Activated T-cell treated with anti-CD3 and anti-CD28 coated beads for 1 hour (primary cell): ENCODE results near the gene FGD1.

Source experiments
- DNase-seq: peaks from one replicate; pipeline ENCODE4 v3.0.0-alpha.2; 2020; ENCODE audit warnings: low read depth

Gene FGD1

GRCh38 chrX:54470054-54470760 is 25.8 kb downstream of the FGD1 start:
- no peak for DNase-seq

DNA sequence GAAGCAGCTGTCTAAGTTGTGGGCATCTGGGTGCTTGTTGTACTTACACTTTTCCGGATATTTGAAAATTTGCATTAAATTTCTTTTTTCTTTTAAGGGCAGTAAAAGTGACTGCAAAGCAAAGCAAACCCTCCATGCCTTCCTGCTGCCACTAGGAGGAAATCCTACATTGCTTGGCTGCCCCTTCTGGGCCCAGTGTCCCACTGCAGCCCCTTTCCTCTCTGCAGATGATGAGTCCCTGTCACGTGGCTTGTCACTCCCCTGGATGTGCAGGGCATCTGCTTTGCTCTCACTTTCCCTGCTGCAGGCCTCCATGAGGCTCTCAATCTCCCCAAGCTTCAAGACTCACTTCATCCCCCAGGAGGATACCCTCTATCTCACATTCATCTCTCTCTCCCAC is 43.1 kb downstream of the FGD1 start:
- no peak for DNase-seq

DNA sequence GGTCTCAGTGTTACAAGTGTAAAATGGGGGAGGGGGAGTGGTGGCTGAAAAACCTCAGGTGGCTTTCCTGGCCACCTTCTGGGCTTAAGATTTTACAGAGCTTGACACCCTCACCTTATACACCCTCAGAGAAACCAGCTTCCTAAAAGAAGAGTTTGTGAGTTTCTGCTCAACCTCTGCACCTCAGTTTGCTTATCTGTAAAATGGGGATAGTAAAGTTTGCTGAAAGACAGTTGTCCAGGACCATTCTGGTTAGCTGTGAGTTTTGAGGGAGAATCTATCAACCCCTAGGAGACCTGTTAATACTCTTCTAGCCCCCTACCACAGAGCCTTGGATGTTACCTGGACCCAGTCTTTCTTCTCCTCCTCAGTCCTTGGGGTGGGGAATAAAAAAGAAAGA is 46.1 kb downstream of the FGD1 start:
- DNase-seq, result no peak

- DNase-seq, result no peak
Measured at GRCh38 chrX:54447461-54447860, 48.6 kb downstream of the FGD1 start.

- no peak for DNase-seq
Measured at GRCh38 chrX:54446084-54446483, 50.0 kb downstream of the FGD1 start.

DNA sequence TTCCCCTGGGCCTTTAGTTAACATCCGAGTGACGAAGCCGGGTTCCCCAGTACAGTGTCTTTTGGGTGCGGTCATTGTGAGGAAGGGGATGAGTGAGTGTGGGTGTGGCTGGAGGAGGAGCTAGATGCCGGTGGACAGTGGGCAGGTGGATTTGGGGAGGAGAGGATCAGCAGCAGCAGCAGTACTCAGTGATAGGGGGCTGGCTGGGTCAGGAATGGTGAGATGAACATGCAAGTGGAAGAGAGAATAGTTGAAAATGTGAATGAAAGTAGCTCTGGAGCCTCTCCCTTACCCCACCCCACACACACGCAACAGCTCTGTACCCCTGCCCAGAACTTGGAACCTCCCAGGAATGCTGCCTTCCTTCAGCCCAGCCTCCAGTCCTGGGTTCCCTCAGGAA is 51.3 kb downstream of the FGD1 start:
- no peak for DNase-seq

DNA sequence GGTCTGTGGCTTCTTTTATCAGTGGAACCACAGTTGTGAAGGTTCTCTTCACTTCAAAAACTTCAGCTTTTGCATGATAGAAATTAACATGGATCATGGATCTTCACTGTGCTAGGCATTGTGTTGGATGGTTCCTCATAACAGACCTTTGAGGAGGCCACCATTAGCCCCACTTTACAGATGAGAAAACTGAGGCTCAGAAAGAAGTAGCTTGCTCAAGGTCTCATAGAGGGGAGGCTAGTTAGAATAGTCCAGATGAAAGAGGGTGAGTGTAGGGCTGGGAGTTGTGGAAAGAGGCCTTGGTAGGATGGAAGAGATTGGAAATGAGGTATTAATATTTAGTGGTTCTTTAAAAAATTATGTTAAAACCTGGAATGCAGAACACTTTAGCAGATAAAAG is 53.2 kb downstream of the FGD1 start:
- DNase-seq, result no peak

DNA sequence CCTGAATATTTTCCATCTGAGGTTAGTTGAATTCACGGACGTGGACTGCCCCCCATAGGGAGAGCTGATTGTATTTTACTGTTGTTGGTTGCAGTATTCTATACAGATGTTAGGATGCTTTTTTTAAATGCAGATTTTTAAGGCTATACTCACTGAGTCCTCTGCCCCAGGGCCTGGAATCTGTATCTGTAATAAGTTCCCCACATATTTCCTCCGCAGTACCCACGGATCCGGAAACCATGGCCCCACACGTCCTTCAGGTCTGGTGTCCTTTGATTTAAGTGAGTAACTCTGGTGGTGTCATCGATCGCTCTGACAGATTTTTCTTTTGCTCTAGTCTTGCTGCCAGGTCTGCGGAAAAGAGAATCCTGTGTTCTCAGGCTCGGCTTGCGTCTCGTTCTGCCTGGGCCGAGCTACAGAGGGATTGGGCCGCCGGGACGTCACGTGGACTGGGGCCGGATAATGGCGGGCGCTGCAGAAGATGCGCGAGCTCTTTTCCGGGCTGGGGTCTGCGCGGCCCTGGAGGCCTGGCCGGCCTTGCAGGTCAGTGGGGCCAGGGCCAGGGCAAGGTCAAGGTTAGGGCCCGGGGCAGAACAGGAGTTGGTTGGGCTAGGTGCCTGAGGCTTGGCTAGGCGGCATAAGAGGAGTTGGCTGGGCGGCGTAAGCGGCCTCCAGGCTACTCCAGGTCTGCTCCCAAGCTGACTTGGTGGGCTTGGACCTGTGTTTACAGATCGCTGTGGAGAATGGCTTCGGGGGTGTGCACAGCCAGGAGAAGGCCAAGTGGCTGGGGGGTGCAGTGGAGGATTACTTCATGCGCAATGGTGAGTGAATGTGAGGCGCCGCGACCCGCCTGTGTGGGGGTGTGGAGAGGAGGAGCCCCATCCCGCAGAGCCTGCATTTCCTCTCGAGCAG is 55.8 kb downstream of the FGD1 start, which contains the start of gene TSR2:
TSS of gene TSR2 (plus strand) at position 445 of the 912 bp plus-strand sequence. CDS start at position 463, 18 bp downstream.
- peak; percentile 53 for DNase-seq

- no peak for DNase-seq
Measured at GRCh38 chrX:54435121-54435520, 60.9 kb downstream of the FGD1 start.

DNA sequence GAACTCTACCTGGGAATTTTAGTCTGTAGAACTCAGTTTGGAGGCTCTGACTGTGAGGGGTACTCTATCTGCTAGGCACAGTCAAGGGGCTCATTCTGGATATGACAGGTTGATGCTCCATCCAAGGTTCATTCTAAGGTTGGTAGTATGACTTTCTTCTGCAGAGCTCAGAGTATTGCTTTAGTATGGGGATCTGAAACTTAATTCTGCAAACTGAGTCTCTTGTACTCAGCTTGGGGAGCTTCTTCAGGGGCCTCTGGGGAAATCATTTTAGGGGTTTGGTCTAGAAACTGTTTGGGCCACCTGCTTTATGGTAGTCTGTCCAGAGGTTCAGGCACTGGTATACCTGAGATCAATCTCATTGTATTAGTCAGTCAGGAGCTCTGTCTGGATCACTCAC is 65.5 kb downstream of the FGD1 start:
- no peak for DNase-seq

DNA sequence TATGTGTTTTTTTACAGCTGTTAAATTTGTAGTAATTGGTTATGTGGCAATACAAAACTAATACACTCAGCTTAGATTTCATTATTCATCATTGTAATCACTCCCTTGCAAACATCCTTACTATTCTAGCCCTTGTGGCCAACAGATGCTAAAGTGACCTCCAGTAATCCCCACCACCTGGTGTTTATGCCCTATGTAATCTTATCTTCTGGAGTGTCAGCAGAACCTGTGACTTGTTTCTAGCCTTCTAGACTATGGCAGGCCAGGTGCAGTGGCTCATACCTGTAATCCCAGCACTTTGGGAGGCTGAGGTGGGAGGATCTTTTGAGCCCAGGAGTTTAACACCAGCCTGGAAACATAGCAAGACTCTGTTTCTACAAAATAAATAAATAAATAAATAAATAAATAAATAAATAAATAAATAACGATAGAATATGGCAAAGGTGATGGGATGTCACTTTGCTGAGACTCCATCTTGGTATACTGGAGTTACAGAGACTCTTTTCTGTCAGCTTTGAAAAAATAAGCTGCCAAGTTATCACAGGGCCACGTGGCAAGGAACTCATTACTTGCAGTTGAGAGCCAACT is 68.1 kb downstream of the FGD1 start:
- DNase-seq, result no peak

DNA sequence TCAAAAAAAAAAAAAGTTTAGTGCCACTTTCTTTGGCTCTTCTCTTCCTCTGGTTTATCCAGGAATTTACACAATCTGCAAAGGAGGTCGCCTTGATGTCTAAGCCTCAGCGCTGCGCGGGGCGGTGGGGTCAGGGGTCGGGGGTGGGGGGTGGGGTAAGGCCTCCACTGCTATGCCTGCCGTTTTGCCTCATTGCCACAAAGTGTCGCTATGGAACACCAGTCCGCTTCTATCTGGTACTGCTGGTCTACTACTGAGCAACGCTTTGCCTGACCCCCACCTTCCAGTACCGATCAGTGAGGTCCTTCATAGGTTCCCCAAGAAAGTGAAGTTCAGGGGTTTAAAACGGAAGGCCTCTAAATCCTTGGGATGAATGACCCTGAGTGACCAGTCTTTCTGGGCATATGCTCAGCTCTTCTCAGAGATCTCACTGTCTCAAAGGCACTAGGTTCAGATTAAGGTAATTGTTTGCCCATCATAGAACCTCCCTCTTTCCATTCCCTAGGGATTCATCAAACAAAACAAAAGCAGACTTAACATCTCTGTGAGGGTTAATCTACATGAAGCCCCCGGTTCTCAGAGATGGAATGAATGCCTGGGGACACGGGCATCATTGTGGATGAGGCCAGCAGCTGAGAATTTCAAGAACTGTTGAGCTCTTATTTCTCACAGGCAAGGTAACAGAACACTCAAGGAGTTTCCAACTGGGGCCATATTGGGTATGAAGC is 72.7 kb downstream of the FGD1 start:
- no peak for DNase-seq

- no peak for DNase-seq
Measured at GRCh38 chrX:54422168-54422567, 73.9 kb downstream of the FGD1 start.

DNA sequence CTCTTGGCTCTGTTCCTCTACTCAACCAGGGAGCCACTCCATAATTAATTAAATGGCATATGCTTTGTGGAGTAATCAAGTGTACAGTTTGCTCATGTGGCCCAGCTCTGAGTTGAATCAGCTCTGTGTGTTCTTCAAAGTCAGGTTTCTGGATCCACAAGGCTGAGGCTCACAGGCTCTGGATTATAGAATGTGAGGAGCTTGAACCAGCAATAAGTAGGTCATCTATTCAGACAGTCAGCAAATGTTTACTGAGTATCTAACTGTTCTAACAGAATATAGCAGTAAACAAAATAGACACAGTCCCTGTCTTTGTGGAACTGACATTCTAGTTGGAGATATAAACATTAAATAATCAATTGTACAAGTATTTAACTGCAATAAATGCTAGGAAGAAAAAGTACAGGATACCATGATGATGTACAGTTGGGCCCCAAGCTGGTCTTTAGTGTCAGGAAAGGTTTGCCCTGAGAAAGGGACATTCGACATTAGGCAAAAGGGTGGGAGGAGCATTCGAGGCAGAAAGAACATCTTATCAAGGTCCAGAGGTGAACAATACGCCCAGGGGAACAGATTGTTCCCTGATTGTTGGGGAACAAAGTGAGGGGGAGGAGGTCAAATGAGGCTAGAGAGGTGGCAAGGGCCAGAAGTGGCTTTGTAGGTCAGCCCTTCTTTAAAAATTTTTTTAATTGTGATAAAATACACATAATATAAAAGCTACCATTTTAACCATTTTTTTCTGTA is 76.3 kb downstream of the FGD1 start:
- no peak for DNase-seq

- DNase-seq, result no peak
Measured at GRCh38 chrX:54416965-54417364, 79.1 kb downstream of the FGD1 start.

- no peak for DNase-seq
Measured at GRCh38 chrX:54415534-54416350, 80.3 kb downstream of the FGD1 start.

GRCh38 chrX:54413753-54414152 is 82.3 kb downstream of the FGD1 start:
- no peak for DNase-seq

GRCh38 chrX:54411732-54412131 is 84.3 kb downstream of the FGD1 start:
- DNase-seq, result no peak

DNA sequence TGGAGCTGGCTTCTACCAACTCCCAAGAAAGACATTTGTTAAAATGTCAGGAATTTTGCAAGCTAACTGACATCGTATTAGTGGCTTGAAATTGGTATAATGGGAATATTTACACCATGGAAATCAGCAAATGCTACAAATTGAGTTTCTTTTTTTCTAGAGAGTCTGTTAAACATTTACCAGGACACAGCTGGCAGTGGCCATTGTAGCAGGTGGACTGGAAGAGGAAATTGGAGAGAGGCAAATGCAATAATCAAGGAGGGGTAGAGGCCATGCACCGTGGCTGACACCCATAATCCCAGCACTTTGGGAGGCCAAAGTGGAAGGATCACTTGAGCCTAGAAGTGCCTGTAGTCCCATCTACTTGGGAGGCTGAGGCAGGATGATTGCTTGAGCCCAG is 88.8 kb downstream of the FGD1 start:
- no peak for DNase-seq

DNA sequence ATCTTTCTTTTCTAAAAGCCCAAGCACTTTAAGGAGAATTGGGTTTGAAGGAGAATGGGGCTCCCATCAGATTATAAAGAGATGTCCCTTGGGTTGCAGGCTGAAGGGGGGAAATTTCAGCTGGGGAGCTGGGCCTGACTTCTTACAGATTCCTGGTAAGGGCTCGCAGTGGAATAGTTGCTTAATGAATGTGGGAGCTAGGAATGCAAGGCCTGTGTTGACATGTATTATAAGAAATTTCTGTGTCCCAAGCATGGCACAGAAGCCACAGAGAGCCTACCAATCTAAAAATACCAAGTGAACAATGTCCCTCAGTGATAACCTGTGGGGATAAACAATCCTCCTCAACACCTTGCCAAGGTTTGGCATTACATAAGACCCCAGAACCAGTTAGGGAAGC is 98.9 kb downstream of the FGD1 start:
- no peak for DNase-seq
